ENCODE data around the gene CPB2.

- TF ChIP-seq CTCF (IDR thresholded peaks at IDR 0.05; ENCODE audit: low read depth, low read length, poor library complexity, severe bottlenecking) (no peak), EZH2phosphoT487 (IDR thresholded peaks at IDR 0.05; ENCODE audit: borderline replicate concordance, low read length) (no peak)
These were observed 19.1 kb downstream of the CPB2 start for GRCh38 chr13:46085737-46086136.

Measured in DOHH2 (cell line).